ENCODE data around the gene PNP. TPM values are rescaled to one million over a fixed set of nuclear protein-coding genes. Genes with fewer than 3 reads are reported as not detected.
"Not testable (repeated sequence)": the region's sequence is repeated elsewhere in the genome, so short reads cannot be mapped to it uniquely, and the experiment has no call there.

The PNP gene
- total RNA-seq = 61.5 TPM

DNA sequence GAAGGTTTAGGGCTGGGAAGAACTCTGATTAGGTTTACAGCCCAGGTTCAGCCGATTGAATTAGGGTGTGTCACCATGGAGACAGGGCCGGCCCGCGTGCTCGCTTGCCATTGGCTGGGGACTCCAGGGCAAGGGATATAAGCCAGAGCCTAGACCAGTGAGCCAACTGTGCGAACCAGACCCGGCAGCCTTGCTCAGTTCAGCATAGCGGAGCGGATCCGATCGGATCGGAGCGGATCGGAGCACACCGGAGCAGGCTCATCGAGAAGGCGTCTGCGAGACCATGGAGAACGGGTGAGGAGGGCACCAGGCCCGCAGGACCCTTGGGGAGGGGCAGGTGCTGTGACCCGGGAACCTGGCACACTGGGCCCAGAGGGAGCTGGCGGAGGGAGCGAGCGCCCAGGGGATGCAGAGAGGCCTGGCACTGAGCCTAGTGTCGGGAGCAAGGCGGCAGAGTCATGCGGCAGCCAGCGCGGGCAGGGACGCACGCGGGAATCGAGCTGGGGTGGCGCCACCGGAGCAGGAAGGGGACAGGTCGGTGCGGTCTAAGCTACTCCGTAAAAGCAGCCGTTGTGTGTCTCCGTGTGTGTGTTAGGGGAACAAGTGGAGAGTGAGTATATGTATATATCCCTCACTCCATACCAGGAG, at the start of gene PNP:
TSS of gene PNP (plus strand) at position 165 of the 648 bp plus-strand sequence. CDS start at position 284, 119 bp downstream.
- DNase-seq (ENCODE audit: low spot score) = peak; percentile 92

- DNase-seq (ENCODE audit: low spot score) = no peak
These were observed 49.8 kb upstream of the PNP start for GRCh38 chr14:20419419-20419818.

- no peak for DNase-seq (ENCODE audit: low spot score)
These were observed 47.9 kb upstream of the PNP start for GRCh38 chr14:20421267-20421666.

GRCh38 chr14:20422886-20423285, 46.3 kb upstream of the PNP start:
- DNase-seq (ENCODE audit: low spot score) = no peak

DNA sequence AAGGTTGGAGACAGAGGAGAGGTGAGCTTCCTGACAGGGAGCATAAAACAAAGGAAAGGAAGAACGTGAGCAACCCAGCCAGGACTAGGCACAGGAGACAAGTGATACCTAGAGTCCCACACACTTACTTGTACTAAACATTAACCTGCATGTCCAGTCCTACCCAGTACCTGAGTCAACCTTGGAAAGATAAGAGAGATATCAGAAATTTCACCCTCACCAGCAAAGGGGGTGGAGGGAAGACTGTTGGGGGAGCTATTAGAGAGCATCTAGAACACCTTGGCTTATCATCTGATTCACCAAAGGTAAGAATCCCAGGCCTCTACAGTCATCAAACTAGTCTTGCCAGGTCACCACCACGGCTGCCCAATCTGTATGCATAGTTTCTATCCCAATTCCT, 44.4 kb upstream of the PNP start:
- DNase-seq (ENCODE audit: low spot score) = no peak

GRCh38 chr14:20427231-20428009, 41.8 kb upstream of the PNP start:
- no peak for DNase-seq (ENCODE audit: low spot score)

GRCh38 chr14:20428010-20428365, 41.2 kb upstream of the PNP start:
- DNase-seq (ENCODE audit: low spot score) = no peak

DNA sequence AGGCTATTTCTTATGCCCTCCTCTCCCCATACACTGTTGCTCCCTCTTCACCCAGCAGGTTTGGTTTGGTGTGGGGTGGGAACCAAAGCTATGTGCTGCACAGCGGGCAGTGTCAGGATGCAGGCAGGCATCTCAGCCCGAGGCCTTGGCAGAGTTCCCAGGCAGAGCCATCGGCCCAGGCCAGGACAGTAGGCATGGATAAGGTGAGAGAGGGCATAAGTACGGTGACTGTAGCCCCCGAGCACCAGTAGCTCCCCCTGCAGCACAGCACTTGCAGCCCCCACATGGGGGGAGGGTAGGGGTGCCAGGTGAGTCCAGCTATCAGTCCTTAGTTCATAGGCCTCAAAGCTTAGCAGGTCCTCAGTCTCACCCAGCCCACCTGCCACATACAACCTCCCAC, 40.4 kb upstream of the PNP start:
- no peak for DNase-seq (ENCODE audit: low spot score)

GRCh38 chr14:20429801-20430669, 39.2 kb upstream of the PNP start:
- peak; percentile 62 for DNase-seq (ENCODE audit: low spot score)

DNA sequence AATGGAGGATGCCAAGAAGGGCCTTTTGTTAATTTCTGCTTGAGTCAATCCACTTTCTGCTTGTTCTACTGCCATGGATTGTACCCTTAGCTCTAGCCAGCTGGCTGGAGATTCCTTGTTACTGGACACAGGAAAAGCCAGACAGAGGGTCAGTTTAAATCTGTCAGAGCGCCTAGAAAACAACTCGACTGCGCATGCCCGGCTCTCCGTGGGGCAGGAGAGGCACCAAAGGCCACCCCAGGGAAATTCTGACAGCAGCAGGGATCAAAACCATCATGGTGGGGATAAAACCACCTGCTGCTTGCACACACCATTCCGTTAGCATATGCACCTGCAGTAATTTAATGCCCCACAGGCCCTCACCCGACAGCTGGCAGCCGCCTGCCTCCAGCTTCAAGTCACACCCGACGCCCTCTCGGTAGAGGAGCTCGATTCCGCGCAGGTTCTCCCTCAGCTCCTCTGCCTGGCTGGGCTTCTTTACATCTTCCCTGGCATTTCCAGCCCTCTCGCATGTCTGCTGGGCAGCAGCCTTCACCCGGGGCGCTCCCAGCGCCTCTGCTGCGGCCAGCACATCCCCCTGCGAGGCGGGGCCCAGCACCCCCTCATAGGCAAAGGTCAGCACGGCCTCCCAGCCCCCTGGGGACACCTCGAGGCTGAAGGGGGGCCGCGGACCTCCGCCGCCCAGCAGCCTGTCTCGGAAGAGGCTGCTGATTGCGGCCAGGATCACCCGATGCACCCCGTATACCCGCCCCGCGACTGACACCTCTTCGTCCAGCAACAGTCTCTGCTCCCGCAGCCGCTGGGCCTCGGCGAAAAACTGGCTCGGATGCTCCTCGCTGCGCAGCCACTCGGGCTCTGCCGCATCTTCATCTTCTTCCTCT, 34.3 kb upstream of the PNP start:
- DNase-seq (ENCODE audit: low spot score) = peak; percentile 43

- no peak for DNase-seq (ENCODE audit: low spot score)
These were observed 33.4 kb upstream of the PNP start, which contains the start of gene KLHL33 for GRCh38 chr14:20435582-20436362. TSS of gene KLHL33 (minus strand) at chr14:20436166. CDS start at chr14:20435811, 355 bp downstream.

GRCh38 chr14:20436363-20436755, 32.8 kb upstream of the PNP start:
- DNase-seq (ENCODE audit: low spot score) = no peak

GRCh38 chr14:20438664-20439063, 30.5 kb upstream of the PNP start:
- no peak for DNase-seq (ENCODE audit: low spot score)

- no peak for DNase-seq (ENCODE audit: low spot score)
These were observed 28.7 kb upstream of the PNP start for GRCh38 chr14:20440465-20440864.

DNA sequence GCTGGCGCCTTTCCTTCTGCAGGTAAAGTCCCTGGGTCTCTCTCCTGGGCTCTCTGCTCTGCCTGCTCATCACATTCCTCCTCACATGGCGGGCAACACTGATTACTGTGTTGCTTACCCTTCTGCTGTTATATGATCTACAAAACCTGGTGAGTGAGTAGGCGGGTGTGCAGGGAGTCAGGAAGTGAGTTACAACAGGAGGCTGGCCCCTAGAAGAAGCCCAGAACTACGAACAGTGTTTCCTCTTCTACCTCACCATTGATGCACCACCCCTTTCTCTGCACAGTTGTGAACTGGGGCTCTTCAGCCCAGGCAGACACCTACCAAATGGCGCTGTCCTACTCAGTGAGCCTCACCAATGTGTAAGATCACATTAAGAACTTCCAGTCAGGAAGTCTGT, 28.3 kb upstream of the PNP start:
- DNase-seq (ENCODE audit: low spot score) = no peak

- DNase-seq (ENCODE audit: low spot score) = no peak
These were observed 27.7 kb upstream of the PNP start for GRCh38 chr14:20441461-20441860.

- DNase-seq (ENCODE audit: low spot score) = not testable (repeated sequence)
These were observed 25.6 kb upstream of the PNP start for GRCh38 chr14:20443650-20444049.

- DNase-seq (ENCODE audit: low spot score) = no peak
These were observed 22.3 kb upstream of the PNP start for GRCh38 chr14:20446889-20447288.

- DNase-seq (ENCODE audit: low spot score) = not testable (repeated sequence)
These were observed 16.4 kb upstream of the PNP start for GRCh38 chr14:20452831-20453230.

DNA sequence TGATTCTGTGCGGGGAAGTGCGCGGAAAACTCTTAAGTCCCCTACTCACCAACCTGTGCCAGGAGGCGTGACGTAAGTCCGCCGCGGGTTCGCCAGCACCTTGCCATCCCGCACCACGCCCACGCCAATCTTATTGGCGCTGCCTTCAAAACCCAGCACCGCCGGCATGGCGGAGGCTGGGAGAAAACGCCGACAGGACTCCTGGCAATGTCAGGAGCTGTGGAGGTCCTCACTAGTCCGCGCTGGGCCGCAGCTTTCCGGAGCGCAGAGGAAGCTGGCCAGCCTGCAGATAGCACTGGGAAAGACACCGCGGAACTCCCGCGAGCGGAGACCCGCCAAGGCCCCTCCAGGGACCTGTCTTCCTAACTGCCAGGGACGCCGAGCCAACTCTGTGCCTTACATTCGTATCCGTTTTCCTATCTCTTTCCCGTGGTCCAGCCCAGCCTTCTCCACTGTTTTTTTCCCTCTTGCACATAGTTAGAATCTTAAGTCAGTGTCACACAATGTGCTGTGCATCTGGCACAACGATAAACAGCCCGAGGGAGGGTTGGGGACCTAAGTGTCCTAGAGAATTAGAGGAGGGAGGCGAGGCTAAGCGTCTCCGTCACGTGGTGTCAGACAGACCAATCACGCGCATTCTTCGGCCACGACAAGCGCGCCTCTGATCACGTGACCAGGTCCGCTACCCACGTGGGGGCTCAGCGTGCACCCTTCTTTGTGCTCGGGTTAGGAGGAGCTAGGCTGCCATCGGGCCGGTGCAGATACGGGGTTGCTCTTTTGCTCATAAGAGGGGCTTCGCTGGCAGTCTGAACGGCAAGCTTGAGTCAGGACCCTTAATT, 14.5 kb upstream of the PNP start, which contains the start of the genes APEX1 and OSGEP:
TSS of gene APEX1 (plus strand) at position 711 of the 839 bp plus-strand sequence. CDS start 420 bp downstream, outside the sequence.
TSS of gene OSGEP (minus strand) at position 297 of the 839 bp plus-strand sequence. CDS start at position 168, 129 bp downstream.
- peak; percentile 99 for DNase-seq (ENCODE audit: low spot score)
